CD4-positive, alpha-beta memory T cell (primary cell): Measurements from ENCODE around the gene DHX35. TPM values are rescaled to one million over a fixed set of nuclear protein-coding genes. Genes with fewer than 3 reads are reported as not detected.
"Not testable (repeated sequence)": the region's sequence is repeated elsewhere in the genome, so short reads cannot be mapped to it uniquely, and the experiment has no call there.

Source experiments
- CTCF ChIA-PET: fragments of 350-600 bp; sonication (Branson Sonifier 250); formaldehyde crosslinking; loops from one replicate; lab custom pipeline; 2021; ENCODE audit warnings: inconsistent platforms; ENCODE audit not compliant: partially characterized antibody; lab: Charles Lee
- POLR2A ChIA-PET: fragments of 350-600 bp; sonication (Branson Sonifier 250); formaldehyde crosslinking; loops from one replicate; lab custom pipeline; 2021; ENCODE audit not compliant: partially characterized antibody; lab: Charles Lee
- DNase-seq, 5 donors: peaks; one replicate each; pipeline versions ENCODE4 v3.0.0 to v3.0.0-alpha.2; 2020 to 2022; ENCODE audit warnings: mixed read lengths in 1 of 5
- H3K27ac ChIP-seq: one replicate; pipeline ENCODE4 v1.7.0; 2013; ENCODE audit warnings: low read depth, low read length
- H3K27me3 ChIP-seq: 2 replicates; pipeline ENCODE4 v1.7.0; 2013; ENCODE audit warnings: mild to moderate bottlenecking, low read length, moderate library complexity; ENCODE audit not compliant: insufficient read depth
- H3K36me3 ChIP-seq: 2 replicates; pipeline ENCODE4 v1.7.0; 2013; ENCODE audit warnings: mild to moderate bottlenecking, low read length, moderate library complexity; ENCODE audit not compliant: insufficient read depth
- H3K4me1 ChIP-seq: 2 replicates; pipeline ENCODE4 v1.7.0; 2013; ENCODE audit warnings: mild to moderate bottlenecking, low read length, moderate library complexity; ENCODE audit not compliant: insufficient read depth
- H3K4me3 ChIP-seq, 2 donors: one replicate each; pipeline ENCODE4 v1.7.0; 2013; ENCODE audit warnings: low read length in 2 of 2, mild to moderate bottlenecking in 1 of 2
- H3K9me3 ChIP-seq, 2 donors: one replicate each; pipeline ENCODE4 v1.7.0; 2013; ENCODE audit warnings: low read length in 2 of 2, control low read depth in 1 of 2; ENCODE audit not compliant: control insufficient read depth in 1 of 2
- H3K27ac Mint-ChIP-seq, 7 donors: one replicate each; pipeline ENCODE4 v1.8.0; 2020 to 2021; ENCODE audit warnings: mixed read lengths in 7 of 7, mild to moderate bottlenecking in 6 of 7, inconsistent platforms in 3 of 7, moderate library complexity in 3 of 7
- H3K27me3 Mint-ChIP-seq, 2 donors: one replicate each; pipeline ENCODE4 v1.8.0; 2020 to 2021; ENCODE audit warnings: mixed read lengths in 2 of 2
- H3K36me3 Mint-ChIP-seq, 2 donors: one replicate each; pipeline ENCODE4 v1.8.0; 2020 to 2021; ENCODE audit warnings: mixed read lengths in 2 of 2, inconsistent platforms in 1 of 2, mild to moderate bottlenecking in 1 of 2
- H3K4me1 Mint-ChIP-seq, 4 donors: one replicate each; pipeline ENCODE4 v1.8.0; 2020 to 2021; ENCODE audit warnings: mixed read lengths in 4 of 4, mild to moderate bottlenecking in 1 of 4
- H3K4me3 Mint-ChIP-seq, 8 donors: one replicate each; pipeline ENCODE4 v1.8.0; 2020 to 2021; ENCODE audit warnings: mixed read lengths in 8 of 8, mild to moderate bottlenecking in 7 of 8, moderate library complexity in 6 of 8, inconsistent platforms in 3 of 8
- H3K9me3 Mint-ChIP-seq, 8 donors: one replicate each; pipeline ENCODE4 v1.8.0; 2020 to 2021; ENCODE audit warnings: mixed read lengths in 8 of 8, mild to moderate bottlenecking in 5 of 8, inconsistent platforms in 3 of 8, moderate library complexity in 1 of 8
- intact Hi-C: fragments of 100-400 bp; cut with micrococcal nuclease; formaldehyde crosslinking; loops from one replicate; pipeline ENCODE4 v1.15.1; 2023
- polyA plus RNA-seq, 2 donors: library from polyadenylated mRNA; unstranded; fragments of 300-500 nt; fragmentation: Illumina TruSeq; gene quantifications; one replicate each; pipeline ENCODE4 v1.2.3, GENCODE V29; 2021
- total RNA-seq, 2 experiments: library from RNA; stranded (reverse); gene quantifications; one replicate each; pipeline ENCODE4 v1.2.3, GENCODE V29; 2021

DHX35 gene
- total and polyA plus RNA-seq, 4 experiments from 2014 or later, result 2.7 to 11.8 (median 10.0) TPM

DNA sequence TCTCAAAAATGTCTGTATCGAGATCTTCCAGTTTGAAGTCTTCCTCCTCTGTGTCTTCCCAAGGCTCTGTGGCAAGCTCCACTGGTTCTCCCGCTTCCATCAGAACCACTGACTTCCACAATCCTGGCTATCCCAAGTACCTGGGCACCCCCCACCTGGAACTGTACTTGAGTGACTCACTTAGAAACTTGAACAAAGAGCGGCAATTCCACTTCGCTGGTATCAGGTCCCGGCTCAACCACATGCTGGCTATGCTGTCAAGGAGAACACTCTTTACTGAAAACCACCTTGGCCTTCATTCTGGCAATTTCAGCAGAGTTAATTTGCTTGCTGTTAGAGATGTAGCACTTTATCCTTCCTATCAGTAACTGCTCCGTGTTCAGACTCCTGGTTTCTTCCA, 10.0 kb upstream of the DHX35 start:
- Mint-ChIP-seq H3K27ac (no peak overlapping the region), H3K4me3 (no peak overlapping the region), H3K4me1 (no peaks in the 10 kb centered on the region), H3K36me3 (peaks cover 0 to 4% of the 10 kb centered on the region in 2 donors), H3K27me3 (no peaks in the 10 kb centered on the region), H3K9me3 (no peaks in the 10 kb centered on the region)
- no peak for DNase-seq
- ChIA-PET POLR2A (interaction anchor here (1.0 kb wide), 1 partner anchor 9 kb away, joined by 3 read pairs; no protein-coding TSS in a partner anchor), CTCF (no interaction called here)
- Histone ChIP-seq H3K27me3 (no peaks in the 10 kb centered on the region), H3K4me1 (no peaks in the 10 kb centered on the region), H3K36me3 (peaks cover 9% of the 10 kb centered on the region), H3K9me3 (no peaks in the 10 kb centered on the region), H3K27ac (no peak overlapping the region), H3K4me3 (no peak overlapping the region)
- intact Hi-C loops, result no loop called here

DNA sequence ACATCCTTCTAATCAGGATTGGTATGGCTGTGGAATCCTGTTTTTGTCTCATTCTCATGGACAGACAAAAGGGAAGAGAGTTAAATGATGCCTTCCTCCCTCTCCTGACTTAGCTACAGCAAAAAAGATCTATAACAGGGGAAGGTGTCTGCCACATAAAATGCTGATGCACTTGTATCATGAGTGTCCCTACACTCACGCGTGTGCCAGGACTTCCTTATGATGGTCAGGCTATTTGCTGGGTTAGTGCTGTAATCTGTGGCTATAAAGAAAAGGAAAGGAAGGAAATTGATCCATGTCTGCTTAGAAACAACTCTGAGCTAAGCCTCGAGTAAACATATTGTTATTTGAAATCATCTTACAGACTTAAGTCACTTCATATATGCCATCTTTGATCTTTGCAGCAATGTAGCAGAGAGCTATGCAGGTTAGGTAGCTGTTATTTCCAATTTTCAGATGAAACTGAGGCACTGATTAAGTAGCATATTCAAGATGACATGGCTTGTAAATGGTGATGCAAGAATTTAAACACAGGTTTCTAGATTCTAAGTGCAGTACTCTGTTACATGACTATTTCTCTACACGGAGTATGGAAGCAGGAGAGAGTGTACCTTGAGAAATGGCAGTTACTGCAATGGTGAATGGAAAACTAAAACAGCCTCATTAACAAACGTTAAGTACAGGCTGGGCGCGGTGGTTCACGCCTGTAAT, 8.4 kb upstream of the DHX35 start:
- POLR2A ChIA-PET, result interaction anchor here (1.4 kb wide), 1 partner anchor 13 kb away, joined by 3 read pairs; no protein-coding TSS in a partner anchor
- H3K9me3 ChIP-seq, result no peaks in the 10 kb centered on the region

GRCh38 chr20:38957235-38957876, 4.8 kb upstream of the DHX35 start:
- Histone ChIP-seq H3K4me3 (no peak overlapping the region), H3K36me3 (peaks cover 2% of the 10 kb centered on the region), H3K4me1 (peaks cover 9% of the 10 kb centered on the region), H3K9me3 (no peaks in the 10 kb centered on the region), H3K27me3 (no peaks in the 10 kb centered on the region), H3K27ac (no peak overlapping the region)
- Mint-ChIP-seq H3K4me1 (peaks cover 4 to 11% (median 8%) of the 10 kb centered on the region in 4 donors), H3K27ac (no peak overlapping the region), H3K9me3 (no peaks in the 10 kb centered on the region), H3K4me3 (no peak overlapping the region), H3K36me3 (peaks cover 0 to 2% of the 10 kb centered on the region in 2 donors), H3K27me3 (no peaks in the 10 kb centered on the region)
- no peak for DNase-seq
- POLR2A ChIA-PET, result no interaction called here
- CTCF ChIA-PET, result no interaction called here
- intact Hi-C loops, result no loop called here

More for the DNA sequence above, 8.4 kb upstream of the DHX35 start:
- CTCF ChIA-PET, result no interaction called here
- H3K9me3 Mint-ChIP-seq, result no peaks in the 10 kb centered on the region
- H3K4me1 Mint-ChIP-seq, result no peaks in the 10 kb centered on the region
- H3K27me3 Mint-ChIP-seq, result no peaks in the 10 kb centered on the region
- Histone ChIP-seq H3K4me1 (no peaks in the 10 kb centered on the region), H3K36me3 (peaks cover 9% of the 10 kb centered on the region), H3K27me3 (no peaks in the 10 kb centered on the region), H3K27ac (no peak overlapping the region), H3K4me3 (no peak overlapping the region)
- H3K27ac Mint-ChIP-seq, result no peak overlapping the region
- no peak overlapping the region for H3K4me3 Mint-ChIP-seq
- intact Hi-C loops, result no loop called here
- DNase-seq, result no peak
- H3K36me3 Mint-ChIP-seq, result no peaks in the 10 kb centered on the region

GRCh38 chr20:38957915-38958485, 4.1 kb upstream of the DHX35 start:
- POLR2A ChIA-PET, result no interaction called here
- intact Hi-C loops, result no loop called here
- peaks cover 0 to 6% of the 10 kb centered on the region in 2 donors for H3K36me3 Mint-ChIP-seq
- no peak for DNase-seq
- no peak overlapping the region for H3K27ac ChIP-seq
- H3K9me3 Mint-ChIP-seq, result no peaks in the 10 kb centered on the region
- peaks cover 9 to 16% (median 13%) of the 10 kb centered on the region in 4 donors for H3K4me1 Mint-ChIP-seq
- peaks cover 13% of the 10 kb centered on the region for H3K4me1 ChIP-seq
- H3K27me3 ChIP-seq, result no peaks in the 10 kb centered on the region
- H3K4me3 ChIP-seq, result no peak overlapping the region
- H3K4me3 Mint-ChIP-seq, result no peak overlapping the region
- no peaks in the 10 kb centered on the region for H3K9me3 ChIP-seq
- CTCF ChIA-PET, result no interaction called here
- H3K36me3 ChIP-seq, result no peaks in the 10 kb centered on the region
- H3K27me3 Mint-ChIP-seq, result no peaks in the 10 kb centered on the region
- no peak overlapping the region for H3K27ac Mint-ChIP-seq

GRCh38 chr20:38960187-38960687, 1.9 kb upstream of the DHX35 start:
- H3K27me3 ChIP-seq, H3K4me3 ChIP-seq, H3K27ac ChIP-seq, DNase-seq, H3K36me3 Mint-ChIP-seq, H3K36me3 ChIP-seq, H3K9me3 Mint-ChIP-seq, H3K9me3 ChIP-seq, intact Hi-C loops, H3K4me3 Mint-ChIP-seq, H3K27me3 Mint-ChIP-seq: not testable (repeated sequence)
- Mint-ChIP-seq H3K4me1 (peaks cover 12 to 28% (median 23%) of the 10 kb centered on the region in 4 donors), H3K27ac (peak overlapping the region in 1 of 7 donors; percentile 8)
- H3K4me1 ChIP-seq, result peaks cover 24% of the 10 kb centered on the region
- ChIA-PET POLR2A (interaction anchor here (3.0 kb wide), 1 partner anchor 34 kb away, joined by 23 read pairs; the partner anchor contains the start of gene FAM83D), CTCF (interaction anchor here (2.2 to 3.3 kb wide), 3 partner anchors 23 to 89 kb away, joined by 8 to 27 read pairs (median 25); partner anchors contain the start of gene FAM83D)

GRCh38 chr20:38961530-38962043, 557 bp upstream of the DHX35 start:
- Histone ChIP-seq H3K27ac (peak overlapping the region; percentile 60), H3K27me3 (no peaks in the 10 kb centered on the region), H3K4me1 (peaks cover 24% of the 10 kb centered on the region), H3K36me3 (no peaks in the 10 kb centered on the region), H3K9me3 (no peaks in the 10 kb centered on the region), H3K4me3 (peak overlapping the region; percentile 50 to 98)
- CTCF ChIA-PET, result interaction anchor here (0.9 to 3.4 kb wide), 17 partner anchors 9 to 489 kb away, joined by 3 to 27 read pairs (median 5); partner anchors contain the start of genes FAM83D, PPP1R16B and RALGAPB
- intact Hi-C loops, result loop anchor here (1.0 kb wide), 5 partner anchors 35 to 315 kb away; partner anchors contain the start of genes ACTR5, FAM83D and PPP1R16B
- Mint-ChIP-seq H3K4me3 (peak overlapping the region; percentile 88 to 98 (median 96)), H3K4me1 (peaks cover 12 to 31% (median 25%) of the 10 kb centered on the region in 4 donors), H3K36me3 (peaks cover 0 to 13% of the 10 kb centered on the region in 2 donors), H3K9me3 (no peaks in the 10 kb centered on the region), H3K27ac (peak overlapping the region; percentile 90 to 98 (median 96)), H3K27me3 (no peaks in the 10 kb centered on the region)
- POLR2A ChIA-PET, result interaction anchor here (0.7 to 3.0 kb wide), 13 partner anchors 9 to 489 kb away, joined by 3 to 23 read pairs (median 4); partner anchors contain the start of genes FAM83D, PPP1R16B and RALGAPB
- peak in 1 of 5 donors; percentile 41 for DNase-seq
